IMR-90 (cell line): ENCODE data around the gene CPN2. TPM values are rescaled to one million over a fixed set of nuclear protein-coding genes. Genes with fewer than 3 reads are reported as not detected.

Experiments used
- ATAC-seq: fragments of 200-7000 bp; cut with Tn5 transposase; 2 replicates; pipeline ENCODE4 v1.9.1; 2020; ENCODE audit warnings: low read depth, mild to moderate bottlenecking, moderate library complexity
- BruUV-seq: library from RNA; stranded (reverse); fragments of 400-500 nt; replicated peaks from 2 replicates; lab custom pipeline; 2021; lab: Mats Ljungman, UMichigan
- CTCF ChIA-PET: fragments of 300-600 bp; formaldehyde crosslinking; extraction: SDS; loops from one replicate; lab custom pipeline; 2021; ENCODE audit warnings: antibody characterized with exemption; lab: Yijun Ruan, JAX
- POLR2A ChIA-PET: fragments of 300-600 bp; sonication (Branson Sonifier 250); formaldehyde crosslinking; loops from one replicate; lab custom pipeline; 2022; ENCODE audit warnings: antibody characterized with exemption; ENCODE audit not compliant: unreplicated experiment; lab: Charles Lee
- DNase-seq: peaks from one replicate; pipeline ENCODE4 v3.0.0; 2013
- H2AFZ ChIP-seq: replicated peaks from 2 replicates; pipeline ENCODE3; 2013; ENCODE audit warnings: low read length, mild to moderate bottlenecking; ENCODE audit not compliant: poor library complexity
- H2AK5ac ChIP-seq: 2 replicates; pipeline ENCODE4 v1.6.1; 2013; ENCODE audit warnings: low read depth, low read length, inconsistent platforms
- H2AK9ac ChIP-seq: replicated peaks from 2 replicates; pipeline ENCODE3; 2013; ENCODE audit warnings: mild to moderate bottlenecking, low read depth, low read length, moderate library complexity; ENCODE audit not compliant: poor library complexity
- H2BK120ac ChIP-seq: 2 replicates; pipeline ENCODE4 v1.6.1; 2013; ENCODE audit warnings: low read depth, low read length, inconsistent platforms
- H2BK15ac ChIP-seq: 3 replicates; pipeline ENCODE4 v1.6.1; 2013; ENCODE audit warnings: low read depth, low read length, inconsistent platforms
- H2BK20ac ChIP-seq: 2 replicates; pipeline ENCODE4 v1.6.1; 2013; ENCODE audit warnings: low read depth, mild to moderate bottlenecking, inconsistent platforms, low read length, moderate library complexity
- H2BK5ac ChIP-seq: 2 replicates; pipeline ENCODE4 v1.6.1; 2013; ENCODE audit warnings: mild to moderate bottlenecking, low read depth, low read length, inconsistent platforms; ENCODE audit not compliant: poor library complexity, severe bottlenecking
- H3K14ac ChIP-seq: replicated peaks from 2 replicates; pipeline ENCODE4 v1.6.1; 2013; ENCODE audit warnings: low read depth, low read length, inconsistent platforms
- H3K18ac ChIP-seq: 2 replicates; pipeline ENCODE4 v1.6.1; 2013; ENCODE audit warnings: low read depth, low read length, control low read depth
- H3K23ac ChIP-seq: 2 replicates; pipeline ENCODE4 v1.6.1; 2013; ENCODE audit warnings: low read depth, low read length, inconsistent platforms
- H3K27ac ChIP-seq: 2 replicates; pipeline ENCODE4 v1.5.1; 2013; ENCODE audit warnings: mild to moderate bottlenecking, control low read depth, low read length; ENCODE audit not compliant: insufficient read depth
- H3K27me3 ChIP-seq: 2 replicates; pipeline ENCODE4 v1.6.1; 2013; ENCODE audit warnings: low read length; ENCODE audit not compliant: control insufficient read depth, insufficient read depth
- H3K36me3 ChIP-seq: 2 replicates; pipeline ENCODE4 v1.6.1; 2013; ENCODE audit warnings: low read length, mixed read lengths; ENCODE audit not compliant: control insufficient read depth, insufficient read depth
- H3K4ac ChIP-seq: 2 replicates; pipeline ENCODE4 v1.6.1; 2013; ENCODE audit warnings: low read depth, low read length, inconsistent platforms
- H3K4me1 ChIP-seq: 2 replicates; pipeline ENCODE4 v1.6.1; 2013; ENCODE audit warnings: low read length, mixed read lengths; ENCODE audit not compliant: control insufficient read depth, insufficient read depth
- H3K4me2 ChIP-seq: 2 replicates; pipeline ENCODE4 v1.6.1; 2013; ENCODE audit warnings: low read depth, mild to moderate bottlenecking, control low read depth, low read length, moderate library complexity
- H3K4me3 ChIP-seq: 2 replicates; pipeline ENCODE4 v1.5.1; 2013; ENCODE audit warnings: low read depth, mild to moderate bottlenecking, control low read depth, low read length, moderate library complexity; ENCODE audit not compliant: insufficient read depth
- H3K56ac ChIP-seq: 2 replicates; pipeline ENCODE4 v1.6.1; 2013; ENCODE audit warnings: low read length, inconsistent platforms; ENCODE audit not compliant: insufficient read depth; ENCODE audit errors: extremely low read depth
- H3K79me1 ChIP-seq, 2 experiments: 2 replicates each; pipeline ENCODE4 v1.6.1; 2013; ENCODE audit warnings: low read length in 2 of 2, inconsistent platforms in 1 of 2, low read depth in 1 of 2
- H3K9ac ChIP-seq: 2 replicates; pipeline ENCODE4 v1.6.1; 2013; ENCODE audit warnings: low read depth, low read length, control low read depth
- H3K9me1 ChIP-seq: 2 replicates; pipeline ENCODE4 v1.6.1; 2013; ENCODE audit warnings: low read length, inconsistent platforms; ENCODE audit not compliant: insufficient read depth
- H3K9me3 ChIP-seq: 2 replicates; pipeline ENCODE4 v1.6.1; 2013; ENCODE audit warnings: low read length; ENCODE audit not compliant: control insufficient read depth, insufficient read depth
- H4K20me1 ChIP-seq: 2 replicates; pipeline ENCODE4 v1.6.1; 2013; ENCODE audit warnings: low read length, inconsistent platforms; ENCODE audit not compliant: insufficient read depth
- H4K5ac ChIP-seq: 2 replicates; pipeline ENCODE4 v1.6.1; 2013; ENCODE audit warnings: mild to moderate bottlenecking, low read depth, low read length, control low read depth
- H4K8ac ChIP-seq, 2 experiments: 2 replicates each; pipeline ENCODE4 v1.6.1; 2013; ENCODE audit warnings: low read depth in 2 of 2, low read length in 2 of 2, control low read depth in 1 of 2, inconsistent platforms in 1 of 2
- H4K91ac ChIP-seq: 2 replicates; pipeline ENCODE4 v1.6.1; 2013; ENCODE audit warnings: low read depth, low read length, inconsistent platforms; ENCODE audit not compliant: insufficient read depth
- BHLHE40 ChIP-seq: fragments of 150-350 bp; IDR thresholded peaks from 2 replicates; pipeline ENCODE4 v1.6.1; 2016; ENCODE audit warnings: mild to moderate bottlenecking, low read depth, low read length
- CTCF ChIP-seq: conservative IDR thresholded peaks from 2 replicates; pipeline ENCODE4 v1.5.1; 2012; ENCODE audit warnings: mild to moderate bottlenecking, low read depth, low read length, improper control_type of control experiment
- ELK1 ChIP-seq: fragments of 150-350 bp; IDR thresholded peaks from 2 replicates; pipeline ENCODE4 v1.6.1; 2016; ENCODE audit warnings: low read depth, mild to moderate bottlenecking, low read length, moderate library complexity, borderline replicate concordance
- FOS ChIP-seq: fragments of 150-350 bp; IDR thresholded peaks from 2 replicates; pipeline ENCODE4 v1.6.1; 2016; ENCODE audit warnings: low read depth, low read length
- MAFK ChIP-seq: IDR thresholded peaks from 2 replicates; pipeline ENCODE4 v1.6.1; 2012; ENCODE audit warnings: low read depth, low read length, improper control_type of control experiment
- NFE2L2 ChIP-seq: fragments of 150-350 bp; IDR thresholded peaks from 2 replicates; pipeline ENCODE4 v1.6.1; 2016; ENCODE audit warnings: low read depth, mild to moderate bottlenecking, low read length
- POLR2A ChIP-seq: IDR thresholded peaks from 2 replicates; pipeline ENCODE4 v1.6.1; 2012; ENCODE audit warnings: mild to moderate bottlenecking, low read depth, low read length
- RAD21 ChIP-seq: IDR thresholded peaks from 2 replicates; pipeline ENCODE4 v1.6.1; 2012; ENCODE audit warnings: low read length, improper control_type of control experiment
- WGBS, 2 experiments: methylation state at CpG; one replicate each; pipeline versions ENCODE4 v1.1.5 to v1.1.7; 2013; ENCODE audit warnings: missing lambda C conversion rate in 2 of 2; ENCODE audit not compliant: insufficient read length in 1 of 2; ENCODE audit errors: extremely low coverage in 2 of 2; 5-methylcytosine and 5-hydroxymethylcytosine counted together
- dilution Hi-C: fragments of 300-500 bp; cut with HindIII; formaldehyde crosslinking; loops from one replicate; pipeline ENCODE4 v1.14.3; 2018; ENCODE audit warnings: low sequenced_read_pairs; ENCODE audit not compliant: unreplicated experiment
- in situ Hi-C: fragments of 300-500 bp; cut with MboI; formaldehyde crosslinking; loops from 3 replicates; pipeline ENCODE4 v1.14.3; 2019; ENCODE audit warnings: low sequenced_read_pairs, inconsistent platforms, mixed read lengths
- intact Hi-C: fragments of 100-400 bp; cut with micrococcal nuclease; formaldehyde crosslinking; loops from 2 replicates; pipeline ENCODE4 v1.10.0; 2022
- polyA plus RNA-seq, 3 experiments: library from polyadenylated mRNA; depleted of rRNA; stranded (reverse); fragments of >200 nt; gene quantifications; 2 replicates each; pipeline ENCODE4 v1.2.3, GENCODE V29; 2012; ENCODE audit warnings: low replicate concordance in 1 of 3
- total RNA-seq: library from RNA; depleted of rRNA; stranded (reverse); fragments of >200 nt; gene quantifications from 2 replicates; pipeline ENCODE4 v1.2.3, GENCODE V29; 2012

CPN2 gene
- total and polyA plus RNA-seq, 2 of the 4 experiments (the other 2 are of a cell fraction) = 0.07 TPM; not detected in 1

DNA sequence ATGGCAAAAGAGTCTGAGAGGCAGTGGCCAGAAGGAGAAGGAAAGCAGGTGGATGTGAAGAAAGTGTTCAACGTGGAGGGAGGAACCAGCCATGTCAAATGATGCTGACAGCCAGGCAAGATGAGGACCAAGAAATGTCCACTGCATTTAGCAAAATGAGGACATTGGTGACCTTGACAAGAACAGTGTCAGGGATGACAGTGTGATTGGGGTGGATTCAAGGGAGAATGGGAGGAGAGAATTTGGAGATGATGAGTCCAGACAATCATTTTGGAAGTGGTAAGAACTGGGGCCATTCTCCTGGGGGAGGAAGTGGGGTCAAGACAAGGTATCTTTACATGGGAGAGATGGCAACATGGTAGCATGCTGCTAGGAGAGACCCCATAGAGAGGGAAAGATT, 47.4 kb downstream of the CPN2 start:
- in situ Hi-C loops = no loop called here
- Histone ChIP-seq H2BK20ac (no peak overlapping the region), H3K9me1 (no peaks in the 10 kb centered on the region), H2BK15ac (no peak overlapping the region), H3K23ac (no peak overlapping the region), H3K4me3 (no peak overlapping the region), H2AK9ac (no peak overlapping the region), H4K91ac (no peak overlapping the region), H3K4me2 (no peak overlapping the region), H3K9me3 (no peaks in the 10 kb centered on the region), H3K56ac (no peak overlapping the region), H3K18ac (no peak overlapping the region), H3K9ac (no peak overlapping the region), H3K27ac (no peak overlapping the region), H3K36me3 (no peaks in the 10 kb centered on the region), H3K27me3 (peaks cover 57% of the 10 kb centered on the region), H4K8ac (no peak overlapping the region), H3K4ac (no peak overlapping the region), H2AFZ (no peak overlapping the region), H2AK5ac (no peak overlapping the region), H2BK5ac (no peak overlapping the region), H3K14ac (no peak overlapping the region), H2BK120ac (no peak overlapping the region), H4K5ac (no peak overlapping the region), H3K4me1 (no peaks in the 10 kb centered on the region; the same call in 1 of the 2 replicates), H4K20me1 (no peaks in the 10 kb centered on the region), H3K79me1 (no peaks in the 10 kb centered on the region)
- TF ChIP-seq FOS = no peak
- no peak for TF ChIP-seq RAD21
- no peak for TF ChIP-seq POLR2A
- TF ChIP-seq NFE2L2 = no peak
- no peak for TF ChIP-seq CTCF
- TF ChIP-seq BHLHE40 = no peak
- no peak for TF ChIP-seq MAFK
- no peak for TF ChIP-seq ELK1
- intact Hi-C loops = no loop called here
- ChIA-PET CTCF (no interaction called here), POLR2A (no interaction called here)
- dilution Hi-C loops = no loop called here
- ATAC-seq = no peak
- 0% methylated on average over 1 of the region's 1 CpG; no CpG with 5 or more reads in 1 of the 2 experiments for WGBS, 2 experiments
- no TSS peak for BruUV-seq
- DNase-seq = no peak
